Choroid plexus epithelial cell (primary cell): ENCODE data around the gene DUOXA1.

Experiments
- DNase-seq: peaks from one replicate; pipeline ENCODE4 v3.0.0-alpha.2; 2010; ENCODE audit warnings: low read depth
- H3K4me3 ChIP-seq: 2 replicates; pipeline ENCODE4 v1.5.1; 2011; ENCODE audit warnings: low read depth, mild to moderate bottlenecking, control low read depth, low read length, moderate library complexity
- CTCF ChIP-seq: conservative IDR thresholded peaks from 2 replicates; pipeline ENCODE4 v1.5.1; 2011; ENCODE audit warnings: low read depth, mild to moderate bottlenecking, control low read depth, inconsistent platforms, low read length, moderate library complexity

Gene DUOXA1

GRCh38 chr15:45122719-45123118 lies 7.0 kb downstream of the DUOXA1 start:
- TF ChIP-seq CTCF: no peak
- no peak for DNase-seq
- no peak overlapping the region for H3K4me3 ChIP-seq

- TF ChIP-seq CTCF: no peak
- DNase-seq: peak; percentile 76
- no peak overlapping the region for H3K4me3 ChIP-seq
Observed at GRCh38 chr15:45121706-45122417, 7.8 kb downstream of the DUOXA1 start.

GRCh38 chr15:45121020-45121419 lies 8.7 kb downstream of the DUOXA1 start:
- no peak for DNase-seq
- no peak overlapping the region for H3K4me3 ChIP-seq
- TF ChIP-seq CTCF: no peak

GRCh38 chr15:45120081-45120972 lies 9.4 kb downstream of the DUOXA1 start:
- H3K4me3 ChIP-seq: no peak overlapping the region
- no peak for DNase-seq
- no peak for TF ChIP-seq CTCF

- TF ChIP-seq CTCF: no peak
- no peak overlapping the region for H3K4me3 ChIP-seq
- no peak for DNase-seq
Observed at GRCh38 chr15:45118996-45119395, 10.7 kb downstream of the DUOXA1 start.

GRCh38 chr15:45118131-45118588 lies 11.5 kb downstream of the DUOXA1 start:
- no peak overlapping the region for H3K4me3 ChIP-seq
- peak; percentile 100 for TF ChIP-seq CTCF
- DNase-seq: peak; percentile 95
